HG02642 (cell line): Measurements from ENCODE around the gene L3MBTL4.

Source experiments
- ATAC-seq: cut with Tn5 transposase; IDR thresholded peaks from one replicate; pipeline ENCODE4 v1.9.1; 2021; ENCODE audit warnings: mild to moderate bottlenecking; ENCODE audit not compliant: unreplicated experiment, poor library complexity

L3MBTL4 gene

GRCh38 chr18:5944448-5944847, 470.3 kb downstream of the L3MBTL4 start:
- ATAC-seq = no peak

- no peak for ATAC-seq
These were observed 471.2 kb downstream of the L3MBTL4 start for GRCh38 chr18:5943514-5943913.

GRCh38 chr18:5942591-5942990, 472.1 kb downstream of the L3MBTL4 start:
- no peak for ATAC-seq

- ATAC-seq = no peak
These were observed 472.8 kb downstream of the L3MBTL4 start for GRCh38 chr18:5941890-5942289.

GRCh38 chr18:5939801-5940667, 474.7 kb downstream of the L3MBTL4 start:
- ATAC-seq = no peak

- ATAC-seq = no peak
These were observed 476.9 kb downstream of the L3MBTL4 start for GRCh38 chr18:5937795-5938194.

- ATAC-seq = no peak
These were observed 477.6 kb downstream of the L3MBTL4 start for GRCh38 chr18:5937121-5937520.

- no peak for ATAC-seq
These were observed 483.9 kb downstream of the L3MBTL4 start for GRCh38 chr18:5930789-5931188.

GRCh38 chr18:5918205-5918858, 496.4 kb downstream of the L3MBTL4 start:
- no peak for ATAC-seq

- no peak for ATAC-seq
These were observed 499.8 kb downstream of the L3MBTL4 start for GRCh38 chr18:5914951-5915350.

- no peak for ATAC-seq
These were observed 500.7 kb downstream of the L3MBTL4 start for GRCh38 chr18:5914016-5914415.

- no peak for ATAC-seq
These were observed 502.1 kb downstream of the L3MBTL4 start for GRCh38 chr18:5912566-5912965.

GRCh38 chr18:5909125-5909524, 505.6 kb downstream of the L3MBTL4 start:
- ATAC-seq = no peak
